ENCODE data around the gene CYBB. TPM values are rescaled to one million over a fixed set of nuclear protein-coding genes. Genes with fewer than 3 reads are reported as not detected.

Gene CYBB
- total RNA-seq, 5 donors from 2014 or later (not counting 1 experiment from before 2014, with no cell fraction given): 1.1 to 5.0 (median 1.8) TPM

- ChIA-PET POLR2A (no interaction called here), CTCF (no interaction called here)
- Histone ChIP-seq H3K9me3 (no peaks in the 10 kb centered on the region), H3K4me1 (ENCODE audit: control insufficient read depth in 1 of 2, extremely low read depth in 1 of 2, insufficient read depth in 2 of 2, low read length in 2 of 2) (no peaks in the 10 kb centered on the region), H3K27ac (ENCODE audit: low read length) (no peak overlapping the region), H3K4me3 (ENCODE audit: control insufficient read depth in 1 of 2, extremely low read depth in 1 of 2, low read length in 1 of 2) (no peak overlapping the region), H3K27me3 (replicated peaks in 1 of 2; ENCODE audit: control insufficient read depth in 2 of 2, extremely low read depth in 1 of 2, insufficient read depth in 2 of 2, low read length in 1 of 2) (no peaks in the 10 kb centered on the region), H3K36me3 (ENCODE audit: control insufficient read depth in 2 of 2, extremely low read depth in 1 of 2, insufficient read depth in 1 of 2, low read length in 1 of 2) (no peaks in the 10 kb centered on the region)
- DNase-seq (no peak), ATAC-seq (replicated peaks in 1 of 4) (no peak)
- Mint-ChIP-seq H3K9me3 (peaks cover 0 to 2% (median 0%) of the 10 kb centered on the region in 3 donors), H3K27ac (no peak overlapping the region), H3K27me3 (peaks cover 4 to 36% of the 10 kb centered on the region in 2 donors), H3K36me3 (no peaks in the 10 kb centered on the region), H3K4me3 (no peak overlapping the region), H3K4me1 (peaks cover 6 to 9% (median 8%) of the 10 kb centered on the region in 3 donors)
Measured at GRCh38 chrX:37862851-37863250, 83.0 kb downstream of the CYBB start.

Other genes with a start within 250 kb of the CYBB start
- gene LANCL3, start 208.4 kb upstream of the CYBB start, total RNA-seq: under 1 TPM; 0.09 to 0.70 (median 0.23) TPM
- under 1 TPM in 4 of 5 donors, not detected in 1; 0.10 to 0.18 (median 0.12) TPM for gene XK, start 94.3 kb upstream of the CYBB start, total RNA-seq
- 10 to 100 TPM; 22.5 to 33.9 (median 29.8) TPM for gene DYNLT3, start 67.5 kb downstream of the CYBB start, total RNA-seq
- gene SYTL5, start 226.5 kb downstream of the CYBB start, total RNA-seq: under 1 TPM in 1 of 5 donors, not detected in 4; 0.06 TPM